ENCODE results near the gene INPP4B.

Gene INPP4B

DNA sequence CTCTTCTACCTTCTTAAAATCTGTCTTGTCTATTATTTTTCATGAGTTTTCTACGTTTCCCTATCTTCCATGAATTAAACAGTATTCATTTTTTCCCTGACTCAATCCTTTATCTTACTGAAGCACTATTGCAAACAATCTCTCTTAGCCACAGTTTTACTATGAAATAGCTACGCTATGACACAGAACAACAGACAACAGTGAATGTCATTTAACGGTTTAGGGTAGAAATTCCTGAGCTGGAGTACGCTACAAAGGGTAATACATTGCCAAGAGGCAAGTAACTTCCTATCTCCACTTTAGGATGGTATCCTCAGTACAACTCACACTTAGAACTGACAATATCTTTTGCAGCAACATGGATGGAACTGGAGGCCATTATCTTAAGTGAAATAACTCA is 552.6 kb downstream of the INPP4B start:
- no peak for DNase-seq (ENCODE audit: low read depth in 2 of 2)

DNA sequence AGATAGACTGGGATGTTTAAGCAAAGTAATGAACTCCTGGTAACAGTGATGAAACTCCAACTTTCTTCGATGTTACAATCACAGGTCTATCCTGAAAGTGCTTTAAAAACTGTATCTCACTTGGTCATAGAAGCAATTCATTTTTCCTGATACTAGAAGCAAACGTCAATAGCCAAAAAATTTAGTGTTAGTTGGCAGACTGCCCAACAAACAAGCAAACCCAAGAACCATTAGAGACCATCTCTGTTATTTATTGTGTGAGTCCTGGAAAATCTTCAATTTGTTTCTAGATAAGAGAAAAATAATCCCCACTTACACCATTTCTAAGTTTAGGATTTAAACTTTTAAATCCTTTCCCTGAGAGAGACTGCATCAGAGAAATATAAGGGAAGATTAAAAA is 553.9 kb downstream of the INPP4B start:
- no peak for DNase-seq (ENCODE audit: low read depth in 2 of 2)

DNA sequence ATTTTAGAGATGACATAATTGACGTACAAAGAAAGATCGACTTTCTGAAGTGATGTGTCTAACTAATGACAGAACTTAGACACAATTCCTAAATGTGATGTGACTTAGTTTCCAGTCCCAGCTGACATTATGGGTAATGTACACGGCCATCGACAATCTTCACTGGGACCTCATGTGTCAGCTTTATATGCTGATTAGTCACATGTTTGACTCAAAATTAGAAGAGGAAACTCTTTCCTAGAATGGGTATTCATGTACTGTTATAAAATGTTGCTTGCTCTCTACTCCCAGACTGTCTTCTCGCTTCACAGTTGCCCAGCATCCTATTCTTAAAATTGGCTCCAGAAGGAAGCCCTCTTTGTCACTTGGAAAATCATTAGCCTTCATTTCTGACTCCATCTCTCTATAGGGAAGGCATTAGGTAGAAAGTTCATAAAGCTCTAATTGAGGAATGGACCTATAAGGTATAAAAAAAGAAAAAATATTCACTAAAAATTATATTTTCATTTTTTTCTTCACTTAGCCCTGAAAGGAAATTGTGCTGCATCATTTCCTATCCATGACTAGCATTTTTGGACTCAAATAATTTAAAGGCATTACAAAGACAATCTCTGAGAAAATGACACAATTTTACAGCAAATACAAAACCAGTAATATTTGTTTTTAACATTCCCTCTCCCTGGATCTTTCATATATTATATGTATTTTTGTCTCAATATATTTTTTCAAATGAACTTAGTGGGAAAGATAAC is 554.6 kb downstream of the INPP4B start:
- DNase-seq (ENCODE audit: low read depth in 2 of 2) = no peak

DNA sequence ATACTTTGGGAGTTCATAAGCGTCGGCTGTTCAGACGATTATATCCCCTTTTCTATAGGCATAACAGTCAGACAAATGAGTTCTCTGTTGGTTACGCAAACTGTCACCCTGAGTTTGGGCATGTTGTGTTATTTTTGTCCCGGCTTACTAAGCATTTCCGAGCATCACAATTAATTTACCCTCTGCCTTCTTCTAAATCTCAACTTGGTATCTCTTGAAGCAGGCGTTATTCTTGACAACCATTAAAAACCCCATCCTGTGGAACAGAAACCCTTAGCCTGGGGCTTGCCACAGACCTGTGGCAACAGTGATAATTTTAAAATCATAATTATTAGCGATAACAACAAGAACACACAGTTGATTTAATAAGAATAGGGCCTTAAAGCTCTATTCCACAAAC is 558.7 kb downstream of the INPP4B start:
- DNase-seq (ENCODE audit: low read depth in 2 of 2) = no peak

DNA sequence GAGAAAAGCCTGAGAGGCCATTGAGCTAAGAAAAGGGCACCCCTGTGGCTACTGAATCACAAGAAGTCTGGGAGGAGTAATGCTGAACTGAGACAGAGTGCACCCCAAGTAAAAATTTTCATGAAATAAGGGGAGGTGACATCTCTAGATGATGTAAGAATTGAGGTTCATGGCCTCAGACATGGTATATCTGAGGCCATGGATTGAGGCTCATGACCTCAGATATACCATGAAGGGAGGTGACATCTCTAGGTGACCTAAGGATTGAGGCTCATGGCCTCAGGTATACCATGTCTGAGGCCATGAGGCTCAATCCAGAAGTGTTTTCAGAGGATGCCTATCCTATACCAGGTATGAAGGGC is 560.9 kb downstream of the INPP4B start:
- no peak for DNase-seq (ENCODE audit: low read depth in 2 of 2)

DNA sequence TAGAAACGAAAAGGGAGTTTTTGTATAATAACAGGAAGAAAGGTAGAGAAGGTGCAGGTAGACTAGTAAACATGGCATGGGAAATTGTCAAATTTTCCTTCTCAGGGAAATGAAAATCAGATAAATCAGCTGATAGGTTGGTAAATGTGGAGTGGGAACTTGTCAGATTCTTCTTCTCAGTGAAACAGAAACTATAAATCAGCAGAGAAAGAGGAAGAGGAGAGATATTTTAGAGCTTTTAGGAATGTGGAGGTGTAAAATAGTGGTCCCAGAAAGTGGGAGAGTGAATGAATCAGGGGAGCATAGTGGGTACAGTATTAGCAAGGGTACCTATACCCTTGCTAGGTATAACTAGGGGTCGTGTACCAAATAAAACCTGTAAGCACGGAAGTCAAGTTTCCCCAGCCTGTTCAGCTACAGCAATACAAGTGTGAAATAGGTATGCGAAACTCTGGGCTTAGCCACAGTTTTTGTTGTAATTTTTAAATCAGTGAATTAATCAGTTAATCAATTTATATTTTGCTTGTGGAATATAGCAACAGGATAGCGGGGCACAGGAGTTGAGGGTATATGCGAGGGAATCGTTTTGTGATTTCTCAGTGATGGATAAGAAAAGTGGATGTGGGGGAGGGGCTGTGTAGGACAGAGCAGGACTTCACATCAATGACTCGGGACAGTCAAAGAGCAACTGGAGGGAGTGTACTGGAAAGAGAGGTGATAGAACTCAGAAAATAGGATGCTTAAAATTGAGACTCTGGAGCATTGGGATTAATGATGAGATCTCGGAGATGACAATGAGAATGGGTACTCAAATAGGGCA is 561.5 kb downstream of the INPP4B start:
- no peak for DNase-seq (ENCODE audit: low read depth in 2 of 2)

DNA sequence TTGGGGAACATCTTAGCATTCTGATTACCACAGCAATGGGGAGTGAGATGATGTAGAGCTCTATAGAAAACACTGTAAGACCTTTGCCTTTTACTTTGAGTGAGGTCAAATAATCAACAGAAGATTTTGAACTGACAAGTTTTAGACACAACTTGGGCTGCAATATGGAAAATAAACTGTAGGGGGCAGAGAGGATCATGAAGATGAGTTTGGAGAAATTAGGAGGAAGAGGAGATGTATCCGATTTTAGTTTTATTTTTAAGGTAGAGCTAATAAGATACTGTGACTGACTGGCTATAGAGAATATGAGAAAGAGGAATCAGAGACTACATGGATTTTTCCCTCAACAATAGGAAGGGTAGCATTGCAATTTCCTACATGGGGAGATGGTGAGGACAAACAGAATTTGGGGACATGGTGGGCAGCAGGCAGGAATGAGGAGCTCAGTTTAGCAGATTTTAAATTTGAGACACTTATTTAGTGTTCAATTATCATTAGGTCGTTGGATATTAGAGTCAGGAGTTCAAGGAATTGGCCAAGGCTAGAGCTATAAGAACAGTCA is 563.1 kb downstream of the INPP4B start:
- DNase-seq (ENCODE audit: low read depth in 2 of 2) = no peak

DNA sequence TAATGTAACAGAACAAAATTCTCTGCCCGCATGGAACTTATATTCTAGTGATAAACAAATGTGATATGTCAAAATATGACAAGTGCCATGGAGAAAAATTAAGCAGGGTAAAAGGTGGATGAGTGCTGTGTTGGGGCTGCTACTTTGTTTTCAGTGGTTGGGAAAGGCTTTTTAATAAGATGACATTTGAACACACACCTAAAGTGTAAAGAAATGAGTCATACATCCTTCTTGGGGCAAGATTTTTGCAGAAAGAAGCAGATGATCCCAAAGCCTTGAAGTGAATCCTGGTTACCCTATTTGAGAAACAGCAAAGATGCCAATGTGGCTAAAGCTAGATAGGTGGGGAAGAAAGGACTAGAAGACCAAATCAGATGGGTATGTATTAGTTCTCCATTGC is 564.1 kb downstream of the INPP4B start:
- DNase-seq (ENCODE audit: low read depth in 2 of 2) = no peak

DNA sequence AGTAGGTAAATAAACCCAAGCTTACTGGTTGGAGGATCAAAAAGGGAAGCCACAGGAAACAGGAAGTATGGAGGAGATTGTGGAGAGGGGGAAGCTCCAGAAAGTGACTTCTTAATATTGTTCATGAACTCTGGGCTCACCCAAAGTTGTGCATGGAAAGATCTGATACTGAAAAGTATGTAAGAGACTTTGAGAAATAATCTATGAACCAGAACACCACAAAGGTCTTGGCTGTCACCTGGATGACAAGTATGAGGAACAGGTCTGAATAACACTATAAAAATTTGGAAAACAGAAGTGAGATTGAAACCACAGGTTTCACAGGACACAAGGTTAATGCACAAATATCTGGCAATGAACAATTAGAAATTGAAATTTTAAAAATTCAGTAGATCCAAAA is 567.4 kb downstream of the INPP4B start:
- DNase-seq (ENCODE audit: low read depth in 2 of 2) = no peak

DNA sequence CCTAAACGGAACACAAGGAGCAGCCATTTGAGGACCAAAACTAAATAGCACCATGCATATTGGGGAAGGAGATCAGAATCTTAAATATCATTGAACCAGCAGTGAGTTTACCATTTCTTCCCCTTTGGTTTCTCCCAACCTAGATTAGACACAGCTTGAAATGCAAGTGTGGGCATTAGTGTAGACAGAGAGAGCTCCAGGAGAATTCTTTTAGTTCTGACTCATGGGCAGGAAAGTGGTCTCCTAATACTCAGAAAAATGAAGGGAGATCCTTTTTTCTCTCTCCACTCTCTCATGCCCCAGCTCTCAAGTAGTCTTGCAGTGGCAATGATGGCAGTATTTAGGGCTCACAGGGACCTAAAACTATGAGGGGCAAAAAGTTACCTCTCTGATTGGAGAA is 567.9 kb downstream of the INPP4B start:
- no peak for DNase-seq (ENCODE audit: low read depth in 2 of 2)

DNA sequence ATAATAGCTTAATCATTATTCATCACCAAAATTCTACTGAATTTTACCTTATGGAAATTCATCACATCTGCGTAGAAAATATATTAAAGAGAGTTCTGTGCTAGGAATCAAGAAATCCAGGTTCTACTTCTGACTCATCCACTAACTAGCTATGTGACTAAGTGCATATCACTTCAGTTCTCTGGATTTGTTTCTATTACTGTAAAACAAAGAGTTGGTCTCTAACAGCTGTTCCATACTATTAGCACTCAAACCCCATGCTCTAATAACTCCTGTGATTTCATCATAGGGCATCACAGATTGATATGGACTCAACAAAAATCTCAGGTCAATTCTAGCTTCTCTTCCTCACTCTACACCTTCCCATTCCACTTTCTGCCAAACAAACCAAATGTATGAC is 572.0 kb downstream of the INPP4B start:
- peak; percentile 7 to 13 for DNase-seq (ENCODE audit: low read depth in 2 of 2)

DNA sequence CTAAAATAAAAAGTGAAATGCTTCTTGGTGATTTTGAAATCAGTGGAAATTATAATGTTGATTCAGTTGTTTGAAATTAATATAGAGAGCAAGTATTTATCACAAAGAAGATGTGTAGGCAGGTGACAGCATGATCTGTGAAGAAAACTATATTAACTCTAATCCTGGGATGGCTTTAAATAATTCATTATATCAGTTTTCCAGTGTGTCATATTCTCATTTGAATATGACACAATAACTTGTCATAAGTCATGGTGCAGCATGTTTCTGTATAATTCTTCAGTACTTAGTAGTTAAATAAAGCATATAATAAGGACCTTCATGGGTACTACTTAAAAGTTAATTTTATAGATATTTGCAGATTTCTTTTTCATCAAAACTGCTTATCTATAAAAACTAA is 573.6 kb downstream of the INPP4B start:
- no peak for DNase-seq (ENCODE audit: low read depth in 2 of 2)

DNA sequence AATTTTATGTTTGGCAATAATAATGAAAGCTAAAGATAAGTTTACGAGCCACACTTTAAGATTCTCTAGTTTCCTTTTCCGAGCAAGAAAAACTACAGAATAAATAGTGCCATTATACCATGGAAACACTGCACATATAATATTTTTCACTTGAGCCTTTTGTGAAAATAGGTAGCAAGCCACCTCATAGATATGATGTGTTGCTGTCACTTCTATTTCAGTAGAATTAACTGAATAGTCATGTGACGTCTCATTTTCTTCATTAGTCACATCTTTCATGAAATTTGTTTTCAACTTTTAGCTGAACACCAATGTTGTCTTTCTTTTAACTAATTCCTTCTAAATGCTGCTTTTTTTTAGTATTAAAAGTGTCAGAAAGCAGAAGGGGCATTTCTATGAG is 574.3 kb downstream of the INPP4B start:
- no peak for DNase-seq (ENCODE audit: low read depth in 2 of 2)

DNA sequence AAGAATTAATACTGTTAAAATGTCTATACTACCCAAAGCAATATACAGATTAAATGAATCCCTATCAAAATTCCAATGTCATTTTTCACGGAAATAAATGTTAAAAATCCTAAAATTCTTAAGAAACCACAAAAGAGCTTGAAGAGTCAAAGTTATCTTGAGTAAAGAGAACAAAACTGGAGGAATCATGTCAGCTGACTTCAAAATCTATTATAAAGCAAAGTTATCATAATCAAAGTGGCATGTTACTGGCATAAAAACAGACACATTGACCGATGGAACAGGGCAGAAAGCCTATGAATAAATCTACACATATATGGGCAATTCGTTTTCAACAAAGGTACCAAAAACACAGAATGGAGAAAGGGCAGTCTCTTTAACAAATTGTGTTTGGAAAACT is 579.0 kb downstream of the INPP4B start:
- DNase-seq (ENCODE audit: low read depth in 2 of 2) = no peak

DNA sequence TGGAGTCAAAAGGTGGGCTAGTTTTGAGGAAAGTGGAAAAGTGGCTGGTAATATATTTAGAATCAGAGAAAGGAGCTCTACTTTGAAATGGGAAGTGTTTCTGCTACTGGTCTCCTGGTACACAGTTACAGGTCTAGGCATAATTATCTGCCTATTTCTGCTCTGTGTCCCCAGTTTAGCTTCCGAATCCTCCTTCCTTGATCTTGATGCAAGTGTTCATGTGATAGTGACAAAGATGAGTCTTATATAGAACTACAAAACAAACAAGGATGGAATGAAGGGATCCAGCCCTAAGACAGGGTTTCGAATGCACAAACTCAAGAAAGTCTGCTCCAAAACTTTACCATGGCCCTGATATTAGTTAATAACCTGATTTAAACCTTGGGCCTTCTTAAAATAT is 580.2 kb downstream of the INPP4B start:
- DNase-seq (ENCODE audit: low read depth in 2 of 2) = no peak

DNA sequence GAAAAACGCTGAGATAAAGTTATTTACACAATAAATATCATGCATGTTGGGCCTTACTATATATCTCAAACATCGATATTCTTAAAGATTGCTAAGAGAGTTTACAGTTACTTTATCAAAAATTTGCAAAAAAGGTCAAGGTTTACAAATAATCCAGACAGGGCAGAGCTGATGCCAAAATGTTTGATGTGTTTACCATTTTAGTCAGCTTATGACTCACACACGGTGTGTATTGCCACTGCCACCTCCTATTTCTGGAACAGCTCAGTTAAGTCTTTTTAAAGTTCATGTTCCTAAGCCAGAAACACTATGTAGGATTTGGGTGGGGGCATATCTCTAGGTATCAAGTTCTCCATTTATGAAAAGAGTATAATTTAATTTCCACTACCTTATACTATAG is 580.6 kb downstream of the INPP4B start:
- no peak for DNase-seq (ENCODE audit: low read depth in 2 of 2)

DNA sequence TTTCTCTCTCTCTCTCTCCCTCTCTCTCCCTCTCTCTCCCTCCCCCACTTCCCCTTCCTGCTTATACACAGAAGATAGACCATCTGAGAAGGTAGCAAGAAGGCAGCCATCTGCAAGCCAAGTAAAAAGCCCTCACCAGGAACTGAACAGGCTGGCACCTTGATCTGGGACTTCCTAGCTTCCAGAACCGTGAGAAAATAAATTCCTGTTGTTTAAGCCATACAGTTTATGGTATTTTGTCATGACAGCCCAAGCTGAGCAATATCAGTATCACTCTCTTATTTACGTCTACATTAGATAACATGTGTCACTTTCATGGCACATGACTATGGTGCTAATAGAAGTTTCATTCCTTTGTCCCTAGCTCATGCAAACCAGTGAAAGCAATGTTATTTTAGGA is 581.1 kb downstream of the INPP4B start:
- no peak for DNase-seq (ENCODE audit: low read depth in 2 of 2)

DNA sequence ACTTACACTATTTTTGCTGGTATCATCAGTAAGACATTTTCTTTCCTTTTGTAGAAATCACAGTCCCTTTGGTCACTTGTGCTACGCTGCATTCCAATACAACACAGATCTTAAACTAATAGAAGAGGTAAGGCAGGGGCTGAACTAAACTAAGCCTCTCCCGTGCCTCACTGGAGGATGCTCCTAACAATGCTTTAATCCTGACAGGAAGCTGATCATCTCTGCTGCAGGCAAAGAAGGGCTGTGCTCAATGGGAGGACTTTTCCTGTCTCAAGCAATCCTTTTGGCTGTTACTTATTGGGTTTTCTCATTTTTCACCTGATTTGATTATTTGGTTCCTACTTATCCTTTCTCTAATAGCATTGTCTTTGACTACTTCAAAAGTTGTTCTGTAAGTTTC is 583.1 kb downstream of the INPP4B start:
- DNase-seq (ENCODE audit: low read depth in 2 of 2) = no peak

DNA sequence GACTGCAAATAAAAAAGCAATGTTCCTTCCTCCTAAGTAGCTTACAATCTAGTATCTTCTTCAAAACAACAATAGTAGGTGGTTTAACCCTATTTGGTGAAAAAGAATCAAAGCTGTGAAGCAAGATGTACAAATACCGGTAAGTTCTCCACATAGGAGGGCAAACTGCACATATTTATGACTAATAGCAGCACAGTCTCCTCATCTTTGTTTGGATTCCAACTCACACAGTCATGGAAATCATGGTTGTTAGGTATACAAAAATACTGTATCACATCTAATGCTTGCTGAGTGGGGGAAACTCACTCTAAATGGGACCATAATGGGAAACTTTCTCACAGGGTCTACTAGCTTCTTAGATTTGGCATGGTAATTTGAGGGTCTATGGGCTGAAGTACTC is 597.2 kb downstream of the INPP4B start:
- peak; percentile 16 to 34 for DNase-seq (ENCODE audit: low read depth in 2 of 2)

DNA sequence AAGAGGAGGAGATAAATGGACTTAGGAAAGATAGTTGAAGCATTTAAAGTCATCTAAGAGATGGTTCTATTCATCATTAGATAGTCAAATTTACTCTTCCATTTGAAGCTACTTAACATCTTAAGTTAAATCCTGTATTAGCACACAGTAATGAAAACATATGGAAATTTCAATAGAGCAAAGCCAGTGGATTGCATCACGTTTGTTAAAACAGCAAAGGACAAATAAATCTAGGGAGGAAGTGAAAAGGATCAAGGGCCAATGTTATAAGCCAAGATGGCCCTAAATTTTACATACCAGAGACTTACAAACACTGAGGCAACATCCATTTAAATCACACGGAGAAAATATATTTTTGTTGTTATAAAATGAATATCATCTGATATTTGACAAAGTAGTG is 602.8 kb downstream of the INPP4B start:
- no peak for DNase-seq (ENCODE audit: low read depth in 2 of 2)

DNA sequence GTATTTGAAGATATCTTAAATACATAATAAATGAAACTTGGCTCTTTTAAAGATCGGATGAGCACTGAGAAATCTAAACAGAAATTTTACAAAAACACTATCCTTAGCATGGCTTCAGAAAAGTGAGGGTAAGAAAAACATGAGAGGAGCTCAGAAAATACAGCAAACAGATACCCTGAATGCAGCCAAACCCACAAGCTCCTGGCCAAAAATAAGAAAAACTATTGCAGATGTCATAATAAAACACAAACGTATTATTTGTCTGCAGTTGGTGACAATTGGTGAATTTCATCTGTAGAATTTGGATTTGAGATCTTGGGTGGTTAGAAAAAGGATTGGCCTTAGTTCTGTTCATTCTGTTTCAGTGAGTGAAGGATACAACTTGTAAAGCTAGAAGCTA is 603.9 kb downstream of the INPP4B start:
- no peak for DNase-seq (ENCODE audit: low read depth in 2 of 2)

DNA sequence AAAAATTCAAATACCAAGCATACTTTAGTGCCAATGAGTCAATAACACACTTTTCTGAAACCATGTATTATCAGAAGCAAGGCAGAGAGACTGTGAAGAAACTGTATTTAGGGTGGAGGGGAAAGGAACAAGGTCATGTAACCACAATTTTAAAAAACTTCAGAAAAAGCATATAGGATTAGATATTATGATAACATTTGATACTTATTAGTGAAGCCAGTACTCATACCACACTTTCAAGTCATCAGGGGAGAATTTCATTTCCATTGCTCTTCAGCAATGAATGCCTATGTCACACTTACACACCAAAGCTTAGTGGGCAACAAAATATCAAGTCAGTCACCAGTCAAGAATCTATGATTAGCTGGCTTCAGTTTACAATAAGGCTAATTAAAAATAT is 607.5 kb downstream of the INPP4B start:
- peak; percentile 34 to 37 for DNase-seq (ENCODE audit: low read depth in 2 of 2)

DNA sequence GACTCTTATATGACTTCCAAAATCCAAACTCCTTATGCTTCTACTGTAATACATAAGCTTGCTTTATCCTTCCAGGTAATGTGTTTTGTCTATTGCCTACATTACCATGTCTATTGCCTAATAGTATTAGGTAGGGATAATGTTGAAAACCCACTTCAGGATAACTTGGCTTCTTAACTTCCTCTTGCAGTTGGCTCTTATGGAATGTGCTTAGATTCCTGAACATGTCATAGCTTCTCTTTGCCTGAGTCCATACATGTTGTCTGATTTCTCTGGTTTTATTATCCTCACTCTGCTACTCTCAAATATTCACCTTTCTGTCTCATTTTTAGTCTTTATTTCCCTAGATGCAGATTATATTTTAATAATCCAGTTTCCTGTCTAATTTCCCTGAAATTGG is 609.8 kb downstream of the INPP4B start:
- no peak for DNase-seq (ENCODE audit: low read depth in 2 of 2)

All from fibroblast of skin of left biceps (primary cell).